COR-L47 (cell line): Measurements from ENCODE around the gene TMTC4.
A peak's percentile ranks its signal among the peaks of the same experiment; 100 is the strongest.
"Not testable (repeated sequence)": the region's sequence is repeated elsewhere in the genome, so short reads cannot be mapped to it uniquely, and the experiment has no call there.

Experiments
- DNase-seq: peaks from one replicate; lab custom pipeline; 2025; lab: John Stamatoyannopoulos, UW

TMTC4 gene, protein sequence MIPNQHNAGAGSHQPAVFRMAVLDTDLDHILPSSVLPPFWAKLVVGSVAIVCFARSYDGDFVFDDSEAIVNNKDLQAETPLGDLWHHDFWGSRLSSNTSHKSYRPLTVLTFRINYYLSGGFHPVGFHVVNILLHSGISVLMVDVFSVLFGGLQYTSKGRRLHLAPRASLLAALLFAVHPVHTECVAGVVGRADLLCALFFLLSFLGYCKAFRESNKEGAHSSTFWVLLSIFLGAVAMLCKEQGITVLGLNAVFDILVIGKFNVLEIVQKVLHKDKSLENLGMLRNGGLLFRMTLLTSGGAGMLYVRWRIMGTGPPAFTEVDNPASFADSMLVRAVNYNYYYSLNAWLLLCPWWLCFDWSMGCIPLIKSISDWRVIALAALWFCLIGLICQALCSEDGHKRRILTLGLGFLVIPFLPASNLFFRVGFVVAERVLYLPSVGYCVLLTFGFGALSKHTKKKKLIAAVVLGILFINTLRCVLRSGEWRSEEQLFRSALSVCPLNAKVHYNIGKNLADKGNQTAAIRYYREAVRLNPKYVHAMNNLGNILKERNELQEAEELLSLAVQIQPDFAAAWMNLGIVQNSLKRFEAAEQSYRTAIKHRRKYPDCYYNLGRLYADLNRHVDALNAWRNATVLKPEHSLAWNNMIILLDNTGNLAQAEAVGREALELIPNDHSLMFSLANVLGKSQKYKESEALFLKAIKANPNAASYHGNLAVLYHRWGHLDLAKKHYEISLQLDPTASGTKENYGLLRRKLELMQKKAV

DNA sequence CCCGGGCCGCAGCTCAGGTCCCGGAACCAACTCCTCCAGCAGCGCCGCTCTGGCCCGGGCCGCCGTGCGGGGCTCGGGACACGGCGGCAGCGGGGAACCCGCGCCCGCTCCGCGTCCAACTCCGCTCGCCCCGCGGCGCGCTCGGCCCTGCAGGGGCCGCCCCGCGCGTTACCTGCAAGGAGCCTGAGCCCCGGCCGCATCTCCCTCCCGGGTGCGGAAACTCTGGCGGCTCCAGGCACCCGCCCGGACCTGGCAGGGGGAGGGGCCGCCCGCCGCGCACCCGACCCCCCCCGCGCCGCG, at the start of gene TMTC4:
Gene TMTC4 (minus strand): TSS at position 224 of the 300 bp plus-strand sequence. CDS start 4,433 bp downstream, outside the sequence.
- no peak for DNase-seq

DNA sequence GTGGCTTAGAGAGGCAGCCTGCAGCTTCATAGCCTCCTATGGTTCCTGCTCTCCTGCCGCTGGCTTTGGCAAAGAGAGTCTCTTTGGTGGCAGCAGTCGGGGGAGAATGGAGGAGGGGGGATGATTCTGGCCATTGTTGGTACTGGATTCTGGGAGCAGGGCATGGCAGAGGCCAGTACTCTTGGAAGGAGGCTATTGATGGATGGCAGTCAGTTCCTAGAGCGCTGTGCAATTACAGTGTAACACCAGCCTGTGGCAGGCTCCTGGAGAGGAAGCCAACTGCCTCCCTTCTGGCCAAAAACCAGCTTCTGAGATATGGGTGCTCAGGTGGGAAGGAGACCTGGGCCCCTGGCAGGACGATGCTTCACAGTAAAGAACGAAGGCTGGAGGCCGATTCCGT, 47.9 kb upstream of the TMTC4 start:
- DNase-seq = no peak

DNA sequence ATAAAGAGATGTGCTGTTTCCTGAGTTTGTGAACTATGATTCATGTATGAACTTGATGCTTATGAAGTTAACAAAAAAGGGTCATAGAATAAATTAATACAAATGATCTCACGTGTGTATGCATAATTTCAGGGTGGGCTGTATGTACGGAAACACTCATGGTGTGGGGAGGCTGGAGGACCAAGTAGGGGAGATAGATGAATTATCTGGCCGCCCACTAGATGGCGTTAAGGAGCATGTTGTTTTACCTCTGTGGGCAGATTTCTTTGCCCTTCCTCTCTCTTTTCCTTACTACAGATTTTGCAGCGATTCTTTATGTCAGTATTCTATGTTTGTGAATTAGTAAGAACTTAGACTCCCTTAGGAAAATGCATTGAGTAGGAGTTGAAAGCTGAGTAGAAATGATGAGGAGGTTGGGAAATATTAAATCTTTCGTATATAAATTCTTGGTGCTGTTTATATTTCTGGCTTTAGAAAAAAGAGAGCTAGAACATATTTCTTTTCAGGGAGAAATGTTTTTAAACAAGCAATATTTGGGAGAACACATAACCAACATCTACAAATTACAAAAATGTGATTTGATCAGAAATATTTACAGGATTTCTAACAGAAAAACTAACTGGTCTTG, 47.4 kb upstream of the TMTC4 start:
- peak; percentile 30 for DNase-seq

DNA sequence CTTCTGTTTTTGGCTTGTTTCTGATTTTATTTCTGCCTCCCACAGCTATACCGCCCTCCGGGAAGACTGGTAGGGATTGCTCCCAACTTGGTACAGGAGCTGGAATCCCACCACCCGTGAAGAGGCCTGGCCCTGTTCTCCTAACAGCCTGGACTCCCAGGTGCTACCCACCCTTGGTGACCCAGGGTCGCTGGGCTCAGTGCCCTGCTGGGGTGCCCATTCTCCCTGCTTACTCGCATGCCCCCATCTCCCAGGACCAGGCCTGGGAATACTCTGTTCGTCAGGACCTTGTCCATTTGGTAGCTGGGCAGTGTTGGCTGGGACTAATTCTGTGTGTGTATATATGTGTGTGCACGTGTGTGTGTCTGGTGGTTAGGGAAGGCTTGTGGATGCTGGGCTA, 41.0 kb upstream of the TMTC4 start:
- DNase-seq = no peak

DNA sequence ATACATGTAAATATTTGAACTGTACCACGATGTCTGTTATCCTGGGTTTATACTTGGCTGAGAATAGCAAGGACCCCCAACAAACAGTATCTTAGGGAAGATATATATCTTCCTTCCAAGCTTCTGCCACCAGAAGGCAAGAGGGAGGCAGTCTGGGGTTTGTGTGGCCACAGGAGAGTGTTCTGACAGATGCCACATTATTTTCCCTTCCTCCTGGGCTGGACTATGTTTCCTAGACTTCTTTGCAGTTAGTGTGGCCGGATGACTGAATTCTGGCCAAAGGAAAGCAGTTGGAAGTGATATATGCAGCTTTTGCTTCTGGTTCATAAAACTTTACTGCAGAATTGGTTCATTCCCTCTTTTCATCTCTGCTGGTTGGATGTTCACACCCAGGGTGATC, 39.9 kb upstream of the TMTC4 start:
- DNase-seq = no peak

DNA sequence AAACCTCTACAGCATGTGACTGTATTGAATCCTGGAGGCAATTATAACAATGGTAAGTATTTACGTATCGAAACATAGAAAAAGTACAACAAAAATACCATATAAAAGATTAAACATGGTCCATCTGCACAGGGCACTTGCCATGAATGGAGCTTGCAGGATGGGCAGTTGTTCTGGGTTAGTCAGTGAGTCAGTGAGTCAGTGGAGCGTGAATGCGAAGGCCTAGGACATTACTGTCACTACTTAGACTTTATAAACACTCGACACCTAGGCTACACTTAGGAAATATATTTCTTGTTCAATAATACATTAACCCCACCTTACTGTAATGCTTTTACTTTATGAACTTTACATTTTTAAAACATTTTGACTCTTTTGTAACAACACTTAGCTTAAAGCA, 35.6 kb upstream of the TMTC4 start:
- no peak for DNase-seq

DNA sequence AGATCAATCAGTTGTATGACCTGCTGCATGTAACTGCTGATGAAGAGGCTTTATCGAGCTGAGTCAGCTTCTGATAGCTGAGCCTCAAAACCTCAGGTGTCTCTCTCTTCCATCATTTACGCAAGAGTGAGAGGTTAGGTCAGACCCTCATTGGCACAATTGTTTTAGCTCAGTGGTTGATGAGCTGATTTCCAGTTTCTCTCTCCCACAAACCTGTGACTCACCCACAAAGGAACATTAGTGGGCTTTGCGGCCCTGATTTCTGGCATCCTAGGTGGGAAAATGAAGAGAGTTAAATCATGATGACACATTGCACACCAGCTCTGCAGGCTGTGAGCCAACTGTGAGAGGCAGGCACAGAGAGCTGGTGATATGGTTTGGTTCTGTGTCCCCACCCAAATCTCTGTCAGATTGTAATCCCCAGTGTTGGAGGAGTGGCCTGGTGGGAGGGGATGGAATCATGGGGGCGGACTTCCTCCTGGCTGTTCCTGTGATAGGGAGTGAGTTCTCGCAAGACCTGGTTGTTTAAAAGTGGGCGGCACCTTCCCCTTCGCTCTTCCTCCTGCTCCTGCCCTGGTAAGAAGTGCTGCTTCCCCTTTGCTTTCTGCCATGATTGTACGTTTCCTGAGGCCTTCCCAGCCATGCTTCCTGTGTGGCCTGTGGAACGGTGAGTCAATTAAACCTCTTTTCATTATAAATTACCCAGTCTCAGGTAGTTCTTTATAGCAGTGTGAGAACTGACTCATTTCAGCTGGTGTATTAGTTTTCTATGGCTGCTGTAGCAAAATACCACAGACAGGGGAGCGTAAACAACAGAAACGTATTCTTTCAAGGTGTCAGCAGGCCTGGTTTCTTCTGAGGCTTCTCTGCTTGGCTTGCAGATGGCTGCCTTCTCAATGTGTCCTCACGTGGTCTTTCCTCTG, 33.5 kb upstream of the TMTC4 start:
- no peak for DNase-seq

DNA sequence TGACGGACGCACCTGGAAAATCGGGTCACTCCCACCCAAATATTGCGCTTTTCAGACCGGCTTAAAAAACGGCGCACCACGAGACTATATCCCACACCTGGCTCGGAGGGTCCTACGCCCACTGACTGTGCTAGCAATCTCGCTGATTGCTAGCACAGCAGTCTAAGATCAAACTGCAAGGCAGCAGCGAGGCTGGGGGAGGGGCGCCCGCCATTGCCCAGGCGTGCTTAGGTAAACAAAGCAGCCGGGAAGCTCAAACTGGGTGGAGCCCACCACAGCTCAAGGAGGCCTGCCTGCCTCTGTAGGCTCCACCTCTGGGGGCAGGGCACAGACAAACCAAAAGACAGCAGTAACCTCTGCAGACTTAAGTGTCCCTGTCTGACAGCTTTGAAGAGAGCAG, 23.7 kb upstream of the TMTC4 start:
- not testable (repeated sequence) for DNase-seq

DNA sequence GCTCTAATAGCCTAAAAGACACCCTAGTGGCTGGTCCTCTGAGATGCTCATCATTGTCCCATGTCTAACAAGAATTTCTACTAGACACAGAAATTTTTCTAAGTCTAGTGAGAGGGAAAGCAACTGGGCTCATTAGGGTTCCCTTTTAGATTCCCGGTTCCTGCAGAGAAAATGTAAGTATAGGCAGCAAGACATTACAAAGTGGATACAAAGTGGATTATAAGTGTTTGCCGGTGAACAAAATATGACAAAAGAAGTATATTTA, 20.8 kb upstream of the TMTC4 start:
- no peak for DNase-seq

DNA sequence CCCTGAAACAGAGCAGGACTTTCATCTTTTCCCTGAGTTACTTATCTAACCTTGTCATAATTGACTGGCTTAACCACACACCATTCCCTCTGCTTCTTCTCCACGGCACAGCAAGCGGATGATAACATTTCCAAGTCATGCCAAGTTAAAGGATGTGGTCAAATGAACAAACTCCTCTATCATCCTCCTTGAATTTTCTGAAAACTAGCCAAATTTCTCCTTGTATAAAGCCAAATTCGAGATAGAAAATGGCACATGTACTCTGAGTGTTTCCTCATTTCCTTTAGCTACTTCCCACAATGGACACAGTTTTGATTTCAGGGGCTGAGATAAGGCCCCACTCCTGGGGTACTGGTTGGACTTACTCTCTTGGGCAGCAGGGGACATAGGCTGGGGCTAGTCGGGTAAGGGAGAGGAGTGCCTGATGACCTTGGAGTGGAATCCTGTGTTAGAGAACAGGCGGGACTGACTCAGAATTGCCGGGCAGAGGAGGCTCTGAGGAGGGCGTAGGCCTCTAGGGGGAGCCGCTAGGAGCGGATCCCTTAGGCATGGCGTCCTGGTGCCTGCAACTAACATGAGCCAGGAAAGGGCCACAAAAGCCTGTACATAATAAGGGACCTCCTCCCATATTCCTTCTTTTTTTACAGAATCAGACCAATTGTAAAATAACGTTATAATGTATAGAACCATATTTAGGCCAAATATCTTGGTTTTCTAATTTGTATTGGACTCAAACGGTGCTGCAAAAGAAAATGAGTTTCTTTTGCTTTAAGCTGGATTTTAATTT, 20.3 kb upstream of the TMTC4 start:
- DNase-seq = no peak

DNA sequence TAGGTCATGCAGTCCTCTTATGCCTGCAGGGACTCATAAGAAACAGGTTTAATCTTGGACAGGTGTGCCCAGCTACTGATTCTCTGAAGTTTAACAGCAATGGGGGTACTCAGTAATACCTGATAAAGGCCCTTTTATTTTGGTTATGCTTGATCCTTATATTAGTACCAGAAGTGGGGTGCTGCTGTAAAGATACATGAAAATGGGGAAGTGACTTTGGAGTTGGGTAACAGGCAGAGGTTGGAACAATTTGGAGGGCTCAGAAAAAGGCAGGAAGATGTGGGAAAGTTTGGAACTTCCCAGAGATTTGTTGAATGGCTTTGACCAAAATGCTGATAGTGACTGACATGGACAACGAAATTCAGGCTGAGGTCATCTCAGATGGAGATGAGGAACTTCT, 14.6 kb upstream of the TMTC4 start:
- no peak for DNase-seq

DNA sequence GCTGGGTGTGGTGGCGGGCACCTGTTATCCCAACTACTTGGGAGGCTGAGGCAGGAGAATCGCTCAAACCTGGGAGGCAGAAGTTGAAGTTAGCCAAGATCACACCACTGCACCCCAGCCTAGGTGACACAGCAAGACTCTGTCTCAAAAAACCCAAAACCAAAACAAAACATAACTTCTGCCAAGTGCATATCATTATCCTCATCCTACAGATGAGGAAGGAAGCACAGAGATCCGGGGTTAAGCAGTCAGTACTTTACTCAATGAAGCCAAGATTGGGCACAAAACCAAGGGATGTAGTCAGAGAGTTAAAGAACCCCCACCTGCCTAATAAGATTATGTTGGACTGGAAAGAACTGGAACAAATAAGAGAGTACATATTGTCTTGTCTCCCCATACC, 5.5 kb upstream of the TMTC4 start:
- no peak for DNase-seq

DNA sequence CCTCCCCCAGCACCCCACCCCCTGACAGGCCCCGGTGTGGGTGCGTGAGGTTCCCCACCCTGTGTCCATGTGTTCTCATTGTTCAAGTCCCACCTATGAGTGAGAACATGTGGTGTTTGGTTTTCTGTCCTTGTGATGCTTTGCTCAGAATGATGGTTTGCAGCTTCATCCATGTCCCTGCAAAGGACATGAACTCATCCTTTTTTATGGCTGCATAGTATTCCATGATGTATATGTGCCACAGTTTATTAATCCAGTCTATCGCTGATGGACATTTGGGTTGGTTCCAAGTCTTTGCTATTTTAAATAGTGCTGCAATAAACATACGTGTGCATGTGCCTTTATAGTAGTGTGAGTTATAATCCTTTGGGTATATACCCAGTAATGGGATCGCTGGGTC, 2.5 kb upstream of the TMTC4 start:
- DNase-seq = not testable (repeated sequence)

DNA sequence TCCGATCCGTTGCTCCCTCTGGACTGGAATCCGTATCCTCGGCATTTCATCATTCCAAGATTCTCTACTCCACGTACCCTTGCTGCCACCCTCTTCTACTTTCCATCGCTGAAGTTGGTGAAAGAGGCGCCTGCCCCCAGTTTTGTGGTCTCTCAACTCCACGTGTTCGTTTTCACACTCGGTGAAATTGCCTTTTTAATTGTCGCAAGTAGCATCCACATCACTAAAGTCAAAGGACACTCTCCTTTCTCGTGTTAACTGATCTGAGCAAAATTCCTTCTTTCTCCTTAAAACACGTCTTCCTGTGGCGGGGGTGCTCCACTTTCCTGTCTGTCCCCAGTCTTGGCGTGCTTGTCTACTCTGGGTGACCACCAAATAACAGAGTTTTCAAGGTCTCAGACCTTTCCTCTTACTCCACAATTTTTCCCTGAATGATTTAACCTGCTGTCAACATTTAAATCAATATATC, 1.1 kb upstream of the TMTC4 start:
- no peak for DNase-seq

DNA sequence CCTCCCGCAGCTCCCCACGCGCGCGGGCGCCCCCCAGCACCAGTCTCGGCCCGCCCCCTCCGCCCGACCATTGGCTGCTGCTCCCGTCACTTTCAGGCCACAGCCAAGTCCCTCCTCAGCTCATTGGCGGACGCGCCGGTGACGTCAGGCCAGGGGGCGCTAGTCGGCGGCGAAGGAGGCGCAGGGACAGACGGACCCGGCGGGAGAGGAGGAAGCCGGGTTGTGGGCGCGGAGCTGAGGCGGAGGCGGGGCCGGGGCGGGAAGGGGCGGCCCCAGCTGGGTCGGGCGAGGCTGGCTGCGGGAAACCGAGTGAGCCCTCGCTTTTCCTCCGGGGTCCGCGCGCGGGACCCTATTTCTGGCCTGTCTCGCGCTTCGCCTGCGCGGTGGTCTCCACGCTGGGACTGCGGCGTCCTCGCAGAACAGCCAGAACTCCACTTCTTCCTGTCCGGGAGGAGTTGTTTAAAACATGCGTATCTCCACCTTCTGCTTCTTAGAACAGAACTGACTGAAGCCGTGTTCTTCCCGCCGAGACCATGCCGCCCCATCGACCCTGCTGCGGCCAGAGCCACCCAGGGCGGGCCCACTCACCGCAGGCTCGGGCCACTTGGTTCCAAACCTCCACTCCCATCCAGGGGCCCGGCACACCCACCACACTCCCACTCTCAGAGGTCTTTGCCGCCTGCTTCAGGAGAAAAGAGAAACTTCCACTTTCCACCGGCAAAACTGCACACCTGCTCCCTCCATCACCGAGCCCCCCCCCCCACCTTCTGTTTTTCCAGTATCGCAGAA, 471 bp upstream of the TMTC4 start:
- peak; percentile 95 for DNase-seq

DNA sequence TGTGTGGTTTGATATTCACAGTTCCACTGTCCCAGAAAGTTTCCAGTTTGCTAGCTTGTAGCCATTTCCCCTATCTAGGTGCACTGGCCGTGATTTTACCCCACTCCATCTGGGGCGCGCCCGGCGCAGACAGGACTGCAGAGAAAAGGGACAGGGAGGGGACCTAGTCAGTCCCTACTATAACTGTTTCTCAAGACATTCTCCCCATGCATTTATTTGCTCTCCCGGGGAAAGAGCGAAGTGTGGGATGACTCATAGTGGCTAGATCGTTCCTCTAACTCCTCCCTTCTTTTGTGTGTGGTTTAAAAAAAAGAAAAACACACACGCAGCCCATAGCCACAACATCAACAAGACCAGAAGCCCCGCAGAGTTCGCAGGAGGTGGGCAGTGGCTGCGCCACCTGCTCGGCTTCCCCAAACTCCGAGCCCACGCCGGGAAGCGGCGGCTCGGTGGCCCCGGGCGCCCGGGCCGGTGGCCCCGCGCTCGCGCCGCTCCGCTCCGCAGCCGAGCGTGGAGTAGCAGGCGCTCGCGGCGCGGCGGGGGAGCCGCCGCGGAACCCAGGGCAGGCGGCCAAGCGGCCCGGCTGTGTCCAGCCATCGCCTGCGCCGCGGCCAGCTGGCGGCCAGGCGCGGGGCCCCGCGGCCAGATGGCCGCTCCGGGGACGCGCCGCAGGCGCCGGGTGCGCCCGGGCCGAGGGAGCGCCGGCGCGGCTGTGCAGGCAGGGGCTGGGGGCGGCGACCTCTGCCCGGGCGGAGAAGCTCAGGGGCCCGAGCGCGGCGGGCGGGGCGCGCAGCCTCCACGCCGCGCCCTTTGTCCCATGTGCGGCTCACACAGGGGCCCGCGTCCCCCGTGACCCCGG, 653 bp downstream of the TMTC4 start:
- DNase-seq = peak; percentile 78

DNA sequence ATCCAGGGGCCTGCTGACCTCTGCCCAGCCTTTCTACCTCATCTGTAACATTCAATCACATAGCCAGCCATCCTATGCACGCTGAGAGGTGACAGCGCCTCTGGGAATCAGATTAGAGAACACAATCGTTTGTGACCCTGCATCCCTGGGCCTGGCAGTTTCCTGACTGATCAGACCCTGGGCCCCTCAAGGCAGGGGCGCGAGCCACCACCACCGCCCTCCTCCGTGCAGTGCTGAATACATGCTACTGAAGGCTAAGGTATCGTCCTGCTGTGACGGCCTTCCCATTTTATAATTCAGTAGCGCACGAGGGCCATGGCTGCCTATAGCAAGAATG, 1.3 kb downstream of the TMTC4 start:
- no peak for DNase-seq

DNA sequence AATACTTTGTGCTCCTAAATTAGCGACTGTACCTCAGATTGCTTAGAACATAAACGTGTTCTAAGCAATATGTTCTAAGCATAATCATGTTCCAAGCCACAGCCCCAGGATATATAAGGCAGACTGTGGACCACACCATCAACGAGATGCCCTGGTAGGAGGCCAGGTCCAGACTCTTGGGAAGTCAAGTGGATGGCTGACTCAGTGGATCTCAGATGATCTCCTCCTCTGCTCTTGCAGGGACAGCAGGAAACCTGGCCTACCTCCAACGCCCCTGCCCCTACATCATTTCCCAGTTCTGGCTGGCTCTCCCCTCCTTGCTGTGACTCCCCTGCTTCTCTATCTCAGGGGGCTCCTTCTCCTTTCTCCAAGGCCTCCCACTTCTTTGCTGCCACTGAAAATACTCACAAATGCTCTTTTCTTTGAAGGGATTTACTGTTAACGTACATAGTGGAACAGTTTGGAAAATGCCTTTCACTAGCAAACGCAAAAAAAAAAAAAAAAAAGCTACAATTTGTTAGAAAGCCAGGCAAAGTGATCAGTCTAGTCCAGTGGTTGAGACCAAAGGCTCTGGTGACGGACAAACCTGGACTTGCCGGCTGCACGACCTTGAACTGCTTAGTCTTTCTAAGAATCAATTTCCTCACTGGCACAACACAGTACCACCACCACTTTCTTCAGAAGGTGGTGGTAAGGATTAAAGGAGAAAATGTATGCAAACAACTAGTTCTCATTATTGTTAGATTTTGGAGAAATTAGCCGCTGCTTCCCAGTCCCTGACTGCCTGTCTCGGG, 3.0 kb downstream of the TMTC4 start:
- no peak for DNase-seq

DNA sequence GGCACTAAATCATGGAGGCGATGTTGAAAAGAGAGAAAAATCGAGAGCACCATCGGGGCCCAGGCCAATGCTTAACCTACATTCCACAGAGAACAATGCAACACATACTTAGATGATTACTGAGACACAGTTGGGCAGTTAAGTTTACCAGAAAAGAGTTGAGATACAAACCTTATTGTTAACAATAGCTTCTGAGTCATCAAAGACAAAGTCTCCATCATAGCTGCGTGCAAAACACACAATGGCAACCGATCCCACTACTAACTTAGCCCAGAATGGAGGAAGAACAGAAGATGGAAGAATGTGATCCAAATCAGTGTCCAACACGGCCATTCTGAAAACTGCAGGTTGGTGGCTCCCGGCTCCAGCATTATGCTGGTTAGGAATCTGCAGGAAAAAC, 6.2 kb downstream of the TMTC4 start:
- DNase-seq = no peak
